AG10803 (cell line): Measurements from ENCODE around the gene PLSCR1.

Experiments
- DNase-seq: peaks from one replicate; pipeline ENCODE4 v3.0.0; 2010; ENCODE audit warnings: low read depth
- H3K4me3 ChIP-seq: 2 replicates; pipeline ENCODE4 v1.5.1; 2011; ENCODE audit warnings: mild to moderate bottlenecking, low read length, control low read depth
- CTCF ChIP-seq: conservative IDR thresholded peaks from 2 replicates; pipeline ENCODE4 v1.5.1; 2011; ENCODE audit warnings: mild to moderate bottlenecking, low read length, control low read depth, inconsistent platforms

PLSCR1 gene

GRCh38 chr3:146519810-146520209, 24.6 kb downstream of the PLSCR1 start:
- H3K4me3 ChIP-seq, result no peak overlapping the region
- DNase-seq, result no peak
- no peak for TF ChIP-seq CTCF

GRCh38 chr3:146517684-146518435, 26.5 kb downstream of the PLSCR1 start:
- no peak for TF ChIP-seq CTCF
- DNase-seq, result no peak
- H3K4me3 ChIP-seq, result no peak overlapping the region

GRCh38 chr3:146513386-146514051, 30.9 kb downstream of the PLSCR1 start:
- DNase-seq, result peak; percentile 60
- H3K4me3 ChIP-seq, result no peak overlapping the region
- no peak for TF ChIP-seq CTCF

GRCh38 chr3:146511402-146512134, 32.8 kb downstream of the PLSCR1 start:
- H3K4me3 ChIP-seq, result no peak overlapping the region
- no peak for TF ChIP-seq CTCF
- no peak for DNase-seq

- TF ChIP-seq CTCF, result no peak
- DNase-seq, result no peak
- no peak overlapping the region for H3K4me3 ChIP-seq
Measured at GRCh38 chr3:146507331-146508120, 36.9 kb downstream of the PLSCR1 start.

- no peak overlapping the region for H3K4me3 ChIP-seq
- DNase-seq, result peak; percentile 30
- TF ChIP-seq CTCF, result no peak
Measured at GRCh38 chr3:146505516-146505915, 38.9 kb downstream of the PLSCR1 start.
